Measurements from ENCODE around the gene ADGRG3.

The ADGRG3 gene

GRCh38 chr16:57686577-57686976 is 18.5 kb downstream of the ADGRG3 start:
- Mint-ChIP-seq H3K9me3 (no peaks in the 10 kb centered on the region), H3K36me3 (ENCODE audit: low read depth) (no peaks in the 10 kb centered on the region), H3K4me1 (ENCODE audit: low read depth) (peaks cover 14% of the 10 kb centered on the region), H3K27me3 (no peaks in the 10 kb centered on the region), H3K27ac (no peak overlapping the region), H3K4me3 (no peak overlapping the region)
- no peak for DNase-seq

GRCh38 chr16:57687363-57687929 is 19.3 kb downstream of the ADGRG3 start:
- no peaks in the 10 kb centered on the region for H3K9me3 Mint-ChIP-seq
- peaks cover 14% of the 10 kb centered on the region for H3K4me1 Mint-ChIP-seq (ENCODE audit: low read depth)
- H3K4me3 Mint-ChIP-seq, result no peak overlapping the region
- no peaks in the 10 kb centered on the region for H3K27me3 Mint-ChIP-seq
- H3K36me3 Mint-ChIP-seq (ENCODE audit: low read depth), result no peaks in the 10 kb centered on the region
- no peak for DNase-seq
- H3K27ac Mint-ChIP-seq, result no peak overlapping the region

GRCh38 chr16:57688487-57688986 is 20.4 kb downstream of the ADGRG3 start:
- Mint-ChIP-seq H3K36me3 (ENCODE audit: low read depth) (no peaks in the 10 kb centered on the region), H3K27ac (no peak overlapping the region), H3K9me3 (no peaks in the 10 kb centered on the region), H3K4me3 (no peak overlapping the region), H3K27me3 (no peaks in the 10 kb centered on the region), H3K4me1 (ENCODE audit: low read depth) (peaks cover 14% of the 10 kb centered on the region)
- DNase-seq, result no peak

GRCh38 chr16:57688987-57689761 is 21.1 kb downstream of the ADGRG3 start:
- no peaks in the 10 kb centered on the region for H3K9me3 Mint-ChIP-seq
- H3K4me1 Mint-ChIP-seq (ENCODE audit: low read depth), result peaks cover 14% of the 10 kb centered on the region
- DNase-seq, result no peak
- H3K27me3 Mint-ChIP-seq, result no peaks in the 10 kb centered on the region
- H3K4me3 Mint-ChIP-seq, result no peak overlapping the region
- no peaks in the 10 kb centered on the region for H3K36me3 Mint-ChIP-seq (ENCODE audit: low read depth)
- peak overlapping the region; percentile 82 for H3K27ac Mint-ChIP-seq

DNA sequence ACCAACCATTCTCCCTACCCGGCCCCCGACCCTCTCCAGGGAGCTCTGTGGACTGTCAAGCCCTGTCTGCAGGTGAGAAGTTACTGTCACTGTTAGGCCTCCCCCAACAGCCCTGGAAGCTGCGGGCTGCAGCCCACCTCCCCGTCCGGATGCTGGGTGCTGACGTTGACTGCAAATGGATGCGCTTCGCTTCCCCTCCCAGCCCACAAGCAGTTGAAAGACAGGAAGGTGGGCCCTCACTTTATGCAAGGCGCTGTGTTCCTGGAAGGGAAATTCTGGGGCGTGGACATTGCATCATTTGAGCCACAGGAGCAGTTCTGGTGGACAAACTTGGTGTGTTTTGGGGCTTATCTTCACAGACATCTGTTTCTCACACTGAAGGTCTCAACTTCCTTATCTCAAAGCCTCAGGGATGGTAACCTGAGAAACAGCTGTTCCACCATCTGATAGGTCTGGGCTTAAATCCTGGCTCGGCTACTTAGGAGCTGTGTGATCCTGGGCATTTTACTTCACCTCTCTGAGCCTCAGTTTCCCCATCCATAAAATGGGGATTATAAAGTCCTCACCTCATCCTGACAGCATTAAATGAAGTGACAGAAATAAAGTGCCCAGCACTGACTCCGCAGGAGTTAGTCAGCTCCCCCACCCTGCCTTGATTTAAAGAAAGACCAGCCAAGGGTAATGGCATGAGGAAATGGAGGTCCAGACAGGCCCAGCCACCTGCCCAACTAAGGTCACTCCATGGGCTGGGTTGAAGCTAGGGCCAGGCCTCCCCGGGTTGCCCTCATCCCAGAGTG is 21.9 kb downstream of the ADGRG3 start:
- Mint-ChIP-seq H3K4me1 (ENCODE audit: low read depth) (peaks cover 18% of the 10 kb centered on the region), H3K27ac (peak overlapping the region; percentile 78), H3K9me3 (no peaks in the 10 kb centered on the region), H3K36me3 (ENCODE audit: low read depth) (no peaks in the 10 kb centered on the region), H3K27me3 (no peaks in the 10 kb centered on the region), H3K4me3 (no peak overlapping the region)
- DNase-seq, result peak; percentile 59

- Mint-ChIP-seq H3K9me3 (no peaks in the 10 kb centered on the region), H3K27me3 (no peaks in the 10 kb centered on the region), H3K4me3 (no peak overlapping the region), H3K27ac (no peak overlapping the region), H3K36me3 (ENCODE audit: low read depth) (no peaks in the 10 kb centered on the region), H3K4me1 (ENCODE audit: low read depth) (peaks cover 18% of the 10 kb centered on the region)
- no peak for DNase-seq
These were observed 22.8 kb downstream of the ADGRG3 start for GRCh38 chr16:57690782-57691471.

GRCh38 chr16:57692636-57693035 is 24.5 kb downstream of the ADGRG3 start:
- peaks cover 18% of the 10 kb centered on the region for H3K4me1 Mint-ChIP-seq (ENCODE audit: low read depth)
- H3K36me3 Mint-ChIP-seq (ENCODE audit: low read depth), result no peaks in the 10 kb centered on the region
- H3K4me3 Mint-ChIP-seq, result no peak overlapping the region
- DNase-seq, result no peak
- no peak overlapping the region for H3K27ac Mint-ChIP-seq
- no peaks in the 10 kb centered on the region for H3K27me3 Mint-ChIP-seq
- H3K9me3 Mint-ChIP-seq, result no peaks in the 10 kb centered on the region

DNA sequence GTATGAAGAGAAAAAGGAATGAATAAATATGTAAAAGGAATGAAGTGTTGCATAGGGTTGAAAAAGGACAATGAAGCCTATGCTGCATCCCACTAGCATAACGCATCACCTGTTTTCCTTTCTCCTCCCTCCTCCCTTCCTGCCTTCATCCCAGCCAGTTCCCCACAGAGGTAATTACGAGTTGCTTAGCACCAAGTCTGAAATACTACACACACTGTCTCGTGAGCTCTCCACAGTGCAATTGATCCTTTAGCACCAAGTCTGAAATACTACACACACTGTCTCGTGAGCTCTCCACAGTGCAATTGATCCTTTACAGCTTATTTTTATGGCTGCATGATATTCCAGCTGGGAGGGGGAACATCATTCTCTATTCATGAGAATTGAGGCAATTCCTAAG is 25.4 kb downstream of the ADGRG3 start:
- H3K36me3 Mint-ChIP-seq (ENCODE audit: low read depth), result no peaks in the 10 kb centered on the region
- no peak for DNase-seq
- peaks cover 18% of the 10 kb centered on the region for H3K4me1 Mint-ChIP-seq (ENCODE audit: low read depth)
- H3K27ac Mint-ChIP-seq, result no peak overlapping the region
- no peaks in the 10 kb centered on the region for H3K27me3 Mint-ChIP-seq
- H3K4me3 Mint-ChIP-seq, result no peak overlapping the region
- no peaks in the 10 kb centered on the region for H3K9me3 Mint-ChIP-seq

DNA sequence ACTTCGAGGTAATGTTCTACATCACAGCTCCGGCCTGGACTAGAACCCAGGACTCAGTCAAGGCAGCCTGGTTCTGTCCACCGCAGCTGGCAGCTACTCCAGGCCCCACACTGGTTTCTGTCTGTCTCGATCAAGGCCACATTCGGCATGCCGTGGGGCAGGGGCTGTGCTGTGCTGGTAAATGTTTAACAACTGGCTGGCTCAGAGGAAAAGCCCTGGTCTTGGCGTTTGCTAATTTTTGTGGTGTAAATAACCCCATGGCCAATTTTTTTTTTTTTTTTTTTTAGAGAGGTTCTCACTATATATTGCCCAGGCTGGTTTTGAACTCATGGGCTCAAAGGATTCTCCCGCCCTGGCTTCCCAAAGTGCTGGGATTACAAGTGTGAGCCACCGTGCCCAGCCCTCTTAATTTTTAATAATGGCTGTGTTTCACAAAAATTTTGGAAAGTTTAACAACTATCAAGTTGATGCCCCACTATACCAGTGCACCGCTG is 26.2 kb downstream of the ADGRG3 start:
- H3K36me3 Mint-ChIP-seq (ENCODE audit: low read depth), result no peaks in the 10 kb centered on the region
- H3K27me3 Mint-ChIP-seq, result no peaks in the 10 kb centered on the region
- H3K9me3 Mint-ChIP-seq, result no peaks in the 10 kb centered on the region
- no peak overlapping the region for H3K27ac Mint-ChIP-seq
- no peak for DNase-seq
- peaks cover 15% of the 10 kb centered on the region for H3K4me1 Mint-ChIP-seq (ENCODE audit: low read depth)
- H3K4me3 Mint-ChIP-seq, result no peak overlapping the region

DNA sequence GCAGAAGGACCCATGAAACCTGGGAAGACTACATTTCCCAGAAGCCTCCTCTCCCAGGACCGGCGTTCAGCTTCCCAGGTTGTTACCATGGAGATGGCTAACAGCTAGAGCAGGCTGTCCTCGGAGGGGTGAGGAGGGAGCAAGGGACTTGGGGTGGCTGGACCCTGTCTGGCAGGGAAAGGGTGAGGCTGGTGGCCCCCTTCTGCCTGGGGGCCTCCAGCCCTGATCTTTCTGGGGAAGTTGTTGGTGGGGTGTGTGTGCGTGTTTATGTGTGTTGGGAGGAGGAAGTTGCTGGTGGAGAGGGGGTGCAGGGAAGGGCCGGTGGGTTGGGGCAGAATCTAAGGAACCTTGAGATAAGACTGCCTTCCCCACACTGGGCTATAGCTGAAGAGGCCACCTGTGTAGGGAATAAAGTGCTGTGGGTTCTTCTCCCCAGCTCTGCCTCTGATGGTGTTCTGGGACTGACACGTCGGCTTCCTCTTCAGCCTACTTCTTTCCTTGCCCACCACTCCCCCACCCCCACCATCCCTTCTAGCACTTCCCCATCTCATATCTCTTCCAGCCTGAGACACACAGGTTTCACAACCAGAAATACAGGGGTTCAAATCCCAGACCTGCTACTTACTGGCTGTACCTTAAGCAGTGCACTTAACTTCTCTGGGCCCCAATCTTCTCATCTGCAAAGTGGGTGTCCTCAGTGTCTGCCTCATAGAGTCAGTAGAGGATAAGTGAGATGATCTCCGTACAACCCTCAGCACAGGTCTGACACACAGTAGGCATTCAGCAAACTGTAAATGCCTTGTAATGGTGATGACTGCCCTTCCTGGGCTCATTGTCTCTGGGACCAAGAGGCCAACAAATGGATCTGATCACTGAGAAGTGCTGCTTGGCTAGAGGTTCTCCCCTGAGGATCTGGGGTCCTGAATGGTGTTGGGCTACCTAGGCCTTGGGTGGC is 26.9 kb downstream of the ADGRG3 start, which contains the start of gene DRC7:
Gene DRC7 (plus strand): TSS at position 82 of the 955 bp plus-strand sequence. CDS start 3,144 bp downstream, outside the sequence.
- Mint-ChIP-seq H3K4me1 (ENCODE audit: low read depth) (peaks cover 8% of the 10 kb centered on the region), H3K4me3 (peak within 1 kb of the TSS; percentile 45), H3K9me3 (no peaks in the 10 kb centered on the region), H3K36me3 (ENCODE audit: low read depth) (no peaks in the 10 kb centered on the region), H3K27me3 (no peaks in the 10 kb centered on the region), H3K27ac (no peak within 1 kb of the TSS)
- DNase-seq, result no peak

GRCh38 chr16:57695680-57696069 is 27.6 kb downstream of the ADGRG3 start:
- Mint-ChIP-seq H3K36me3 (ENCODE audit: low read depth) (no peaks in the 10 kb centered on the region), H3K9me3 (no peaks in the 10 kb centered on the region), H3K27me3 (no peaks in the 10 kb centered on the region), H3K4me1 (ENCODE audit: low read depth) (peaks cover 4% of the 10 kb centered on the region), H3K4me3 (no peak overlapping the region), H3K27ac (no peak overlapping the region)
- DNase-seq, result no peak

DNA sequence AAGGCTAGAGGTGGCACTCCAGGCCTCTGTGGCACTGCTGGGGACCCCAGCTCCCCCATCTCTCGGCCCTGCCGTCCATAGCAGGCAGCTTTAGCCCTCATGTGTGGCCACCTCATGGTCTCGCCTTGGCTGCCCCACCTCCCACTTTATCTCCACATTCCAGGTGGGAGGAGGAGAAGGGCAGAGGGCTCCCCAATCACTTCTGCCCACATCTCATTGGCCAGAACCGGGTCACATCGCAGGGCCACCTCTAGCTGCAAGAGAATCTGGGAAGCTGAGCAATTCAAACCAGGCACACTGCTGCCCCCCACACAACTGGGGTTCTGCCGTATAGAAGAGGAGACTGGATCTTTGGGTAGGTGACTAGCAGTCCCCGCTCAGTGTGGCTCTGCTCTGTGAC is 28.1 kb downstream of the ADGRG3 start:
- no peak for DNase-seq
- no peaks in the 10 kb centered on the region for H3K9me3 Mint-ChIP-seq
- no peaks in the 10 kb centered on the region for H3K36me3 Mint-ChIP-seq (ENCODE audit: low read depth)
- no peaks in the 10 kb centered on the region for H3K27me3 Mint-ChIP-seq
- no peak overlapping the region for H3K27ac Mint-ChIP-seq
- H3K4me3 Mint-ChIP-seq, result no peak overlapping the region
- H3K4me1 Mint-ChIP-seq (ENCODE audit: low read depth), result peaks cover 4% of the 10 kb centered on the region

GRCh38 chr16:57697896-57698537 is 29.9 kb downstream of the ADGRG3 start:
- peaks cover 4% of the 10 kb centered on the region for H3K4me1 Mint-ChIP-seq (ENCODE audit: low read depth)
- DNase-seq, result no peak
- no peaks in the 10 kb centered on the region for H3K9me3 Mint-ChIP-seq
- H3K27me3 Mint-ChIP-seq, result no peaks in the 10 kb centered on the region
- no peak overlapping the region for H3K4me3 Mint-ChIP-seq
- H3K36me3 Mint-ChIP-seq (ENCODE audit: low read depth), result no peaks in the 10 kb centered on the region
- no peak overlapping the region for H3K27ac Mint-ChIP-seq
